Stimulated activated CD4-positive, alpha-beta T cell treated with anti-CD3 and anti-CD28 coated beads, Interleukin-12 subunit alpha, Interleukin-12 subunit beta, amount 100 ng/mL, for 48 hours (primary cell): ENCODE measurements around the gene KBTBD13.
"Not testable (repeated sequence)": the region's sequence is repeated elsewhere in the genome, so short reads cannot be mapped to it uniquely, and the experiment has no call there.

ENCODE experiments used
- DNase-seq, 3 donors: peaks; one replicate each; pipeline ENCODE4 v3.0.0-alpha.2; 2020; ENCODE audit warnings: low read depth in 2 of 3, low spot score in 1 of 3

The KBTBD13 gene

GRCh38 chr15:65069179-65069578, 7.4 kb upstream of the KBTBD13 start:
- no peak for DNase-seq

- no peak for DNase-seq
These were observed 6.6 kb upstream of the KBTBD13 start for GRCh38 chr15:65069779-65070546.

GRCh38 chr15:65071381-65071811, 5.2 kb upstream of the KBTBD13 start:
- DNase-seq = no peak

GRCh38 chr15:65072027-65072426, 4.5 kb upstream of the KBTBD13 start:
- no peak for DNase-seq

GRCh38 chr15:65072617-65073016, 3.9 kb upstream of the KBTBD13 start:
- DNase-seq = no peak

GRCh38 chr15:65074946-65075345, 1.6 kb upstream of the KBTBD13 start:
- DNase-seq = not testable (repeated sequence)

- DNase-seq = not testable (repeated sequence)
These were observed 745 bp upstream of the KBTBD13 start for GRCh38 chr15:65075607-65076395.

- DNase-seq = no peak
These were observed 890 bp downstream of the KBTBD13 start for GRCh38 chr15:65077291-65077980.

- DNase-seq = peak; percentile 25 to 52 (median 35)
These were observed 1.4 kb downstream of the KBTBD13 start for GRCh38 chr15:65077981-65078352.

- no peak for DNase-seq
These were observed 3.0 kb downstream of the KBTBD13 start for GRCh38 chr15:65079580-65079979.

- no peak for DNase-seq
These were observed 4.7 kb downstream of the KBTBD13 start for GRCh38 chr15:65081270-65081669.

- no peak for DNase-seq
These were observed 5.2 kb downstream of the KBTBD13 start for GRCh38 chr15:65081758-65082157.

GRCh38 chr15:65082303-65082953, 5.9 kb downstream of the KBTBD13 start:
- DNase-seq = no peak

GRCh38 chr15:65083262-65083701, 6.7 kb downstream of the KBTBD13 start:
- no peak for DNase-seq

GRCh38 chr15:65084500-65085206, 8.1 kb downstream of the KBTBD13 start:
- DNase-seq = no peak

GRCh38 chr15:65085207-65085753, 8.7 kb downstream of the KBTBD13 start:
- DNase-seq = no peak

- no peak for DNase-seq
These were observed 9.6 kb downstream of the KBTBD13 start for GRCh38 chr15:65085990-65086679.

GRCh38 chr15:65086680-65087111, 10.2 kb downstream of the KBTBD13 start:
- DNase-seq = no peak

GRCh38 chr15:65087411-65087810, 10.9 kb downstream of the KBTBD13 start:
- no peak for DNase-seq
